Measurements from ENCODE around the gene CDH4.

CDH4 gene

DNA sequence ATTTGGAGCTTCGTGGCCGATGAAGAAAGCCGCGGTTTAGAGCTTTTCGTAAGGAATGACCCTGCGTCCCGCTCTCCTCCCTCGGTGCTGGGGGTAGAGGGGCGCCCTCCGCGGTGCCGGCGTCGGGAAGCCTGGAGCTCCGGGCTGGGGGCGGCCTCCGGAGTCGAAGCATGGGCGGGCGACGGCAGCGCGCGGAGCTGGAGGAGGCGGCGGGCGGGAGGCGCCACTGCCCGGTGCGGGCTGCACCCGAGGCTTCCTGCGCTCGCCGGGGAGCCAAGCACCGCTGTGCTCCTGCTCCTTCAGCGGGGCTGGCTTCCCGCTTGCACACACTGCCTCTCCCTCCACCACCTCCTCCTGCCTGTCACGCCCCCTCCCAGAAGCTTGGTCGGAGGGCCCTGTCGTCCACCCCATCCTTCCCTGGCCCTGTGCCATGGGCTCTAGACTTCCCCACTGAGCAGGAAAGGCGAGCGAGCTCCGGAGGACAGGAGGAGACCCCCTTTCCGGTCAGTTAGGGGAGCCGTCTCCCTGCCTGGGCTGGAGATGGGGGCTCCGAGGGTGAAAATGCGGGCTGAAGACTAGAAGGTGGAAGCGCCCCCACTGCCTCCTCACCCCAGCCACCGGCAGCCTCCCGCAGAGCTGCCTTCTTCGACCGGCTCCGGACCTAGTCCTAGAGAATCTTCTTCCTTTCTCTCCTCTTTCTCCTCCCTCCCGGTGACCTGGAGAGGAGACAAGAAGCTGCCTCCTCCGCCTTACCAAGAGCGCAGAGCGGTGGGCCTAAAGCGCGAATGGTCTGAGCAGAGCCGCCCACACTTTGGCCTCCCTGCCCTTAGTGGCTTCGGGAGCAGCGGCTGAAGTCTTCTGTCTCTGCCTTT, 1.8 kb downstream of the CDH4 start:
- TF ChIP-seq, protein P1, sequence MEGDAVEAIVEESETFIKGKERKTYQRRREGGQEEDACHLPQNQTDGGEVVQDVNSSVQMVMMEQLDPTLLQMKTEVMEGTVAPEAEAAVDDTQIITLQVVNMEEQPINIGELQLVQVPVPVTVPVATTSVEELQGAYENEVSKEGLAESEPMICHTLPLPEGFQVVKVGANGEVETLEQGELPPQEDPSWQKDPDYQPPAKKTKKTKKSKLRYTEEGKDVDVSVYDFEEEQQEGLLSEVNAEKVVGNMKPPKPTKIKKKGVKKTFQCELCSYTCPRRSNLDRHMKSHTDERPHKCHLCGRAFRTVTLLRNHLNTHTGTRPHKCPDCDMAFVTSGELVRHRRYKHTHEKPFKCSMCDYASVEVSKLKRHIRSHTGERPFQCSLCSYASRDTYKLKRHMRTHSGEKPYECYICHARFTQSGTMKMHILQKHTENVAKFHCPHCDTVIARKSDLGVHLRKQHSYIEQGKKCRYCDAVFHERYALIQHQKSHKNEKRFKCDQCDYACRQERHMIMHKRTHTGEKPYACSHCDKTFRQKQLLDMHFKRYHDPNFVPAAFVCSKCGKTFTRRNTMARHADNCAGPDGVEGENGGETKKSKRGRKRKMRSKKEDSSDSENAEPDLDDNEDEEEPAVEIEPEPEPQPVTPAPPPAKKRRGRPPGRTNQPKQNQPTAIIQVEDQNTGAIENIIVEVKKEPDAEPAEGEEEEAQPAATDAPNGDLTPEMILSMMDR (IDR thresholded peaks at IDR 0.05; ENCODE audit: insufficient read depth, low read length, missing control alignments), result no peak
- CTCF ChIA-PET, result interaction anchor here (1.0 to 6.9 kb wide), 17 partner anchors 8 to 1314 kb away, joined by 3 to 51 read pairs (median 4); partner anchors contain the start of genes FAM217B and PPP1R3D
- DNase-seq (ENCODE audit: low read depth, low spot score), result no peak
- peak overlapping the region; percentile 53 for H3K4me3 ChIP-seq (ENCODE audit: low read depth, low read length)
- POLR2A ChIA-PET, result interaction anchor here (0.6 to 1.2 kb wide), 2 partner anchors 26 to 68 kb away, joined by 3 to 4 read pairs; no protein-coding TSS in a partner anchor

DNA sequence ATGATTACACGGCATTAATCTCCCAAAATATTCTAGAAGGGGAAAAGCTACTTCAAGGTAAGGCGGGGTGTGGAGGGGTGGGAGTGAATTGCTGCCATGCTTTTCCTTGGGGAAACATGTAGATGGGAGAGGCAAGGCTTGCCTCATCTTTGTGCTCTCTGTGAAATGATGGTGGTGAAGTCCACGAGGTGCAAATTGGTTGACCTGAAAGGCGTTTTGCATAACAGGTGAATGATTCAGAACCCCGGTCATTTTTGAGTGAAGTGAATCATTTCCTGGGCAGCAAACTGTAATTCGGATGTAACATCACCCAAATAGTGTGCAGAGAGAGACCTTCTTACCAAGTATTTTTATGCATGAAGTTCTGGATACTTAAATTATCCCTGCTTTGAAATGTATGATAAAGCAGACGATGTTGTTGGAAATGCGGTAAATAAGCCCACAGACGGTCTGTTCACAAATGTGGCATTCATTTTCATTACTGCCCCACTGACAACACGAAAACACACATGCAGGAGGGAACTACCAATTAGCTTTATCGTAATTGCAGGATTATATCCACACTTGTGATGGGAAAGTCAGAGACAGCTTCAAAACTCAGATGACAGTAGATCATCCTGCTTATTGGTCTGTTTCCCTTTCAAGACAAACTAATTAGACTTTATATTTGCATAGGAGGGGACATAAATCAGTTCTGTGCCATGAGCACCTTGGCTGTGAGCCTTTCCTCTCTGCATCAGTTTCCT, 3.0 kb downstream of the CDH4 start:
- TF ChIP-seq, protein P1 (IDR thresholded peaks at IDR 0.05; ENCODE audit: insufficient read depth, low read length, missing control alignments), result no peak
- CTCF ChIA-PET, result interaction anchor here (2.3 to 6.9 kb wide), 2 partner anchors 7 to 1044 kb away, joined by 12 to 51 read pairs; no protein-coding TSS in a partner anchor
- no peak overlapping the region for H3K4me3 ChIP-seq (ENCODE audit: low read depth, low read length)
- no peak for DNase-seq (ENCODE audit: low read depth, low spot score)
- POLR2A ChIA-PET, result no interaction called here

DNA sequence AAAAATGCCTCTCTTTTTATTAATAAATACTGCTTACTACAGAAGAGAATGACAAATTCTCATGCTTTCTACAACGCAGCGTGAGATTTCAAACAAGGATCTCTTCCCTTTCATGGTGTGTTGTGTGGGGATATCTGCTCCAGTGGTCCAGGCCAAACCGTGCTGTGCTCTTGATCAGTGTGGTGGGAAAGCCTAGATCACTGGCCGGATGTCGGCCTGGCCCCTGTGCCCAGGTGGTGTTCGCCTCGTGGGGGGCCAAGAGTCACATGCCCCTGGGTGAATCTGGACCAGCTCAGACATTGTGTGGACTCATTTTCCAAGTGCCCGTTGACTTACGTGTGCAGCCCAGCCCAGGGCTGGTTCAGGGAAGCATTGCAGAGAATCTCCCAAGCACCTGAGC, 4.3 kb downstream of the CDH4 start:
- CTCF ChIA-PET, result interaction anchor here (1.1 kb wide), 1 partner anchor 27 kb away, joined by 4 read pairs; no protein-coding TSS in a partner anchor
- DNase-seq (ENCODE audit: low read depth, low spot score), result no peak
- TF ChIP-seq, protein P1 (IDR thresholded peaks at IDR 0.05; ENCODE audit: insufficient read depth, low read length, missing control alignments), result no peak
- no peak overlapping the region for H3K4me3 ChIP-seq (ENCODE audit: low read depth, low read length)
- POLR2A ChIA-PET, result no interaction called here

DNA sequence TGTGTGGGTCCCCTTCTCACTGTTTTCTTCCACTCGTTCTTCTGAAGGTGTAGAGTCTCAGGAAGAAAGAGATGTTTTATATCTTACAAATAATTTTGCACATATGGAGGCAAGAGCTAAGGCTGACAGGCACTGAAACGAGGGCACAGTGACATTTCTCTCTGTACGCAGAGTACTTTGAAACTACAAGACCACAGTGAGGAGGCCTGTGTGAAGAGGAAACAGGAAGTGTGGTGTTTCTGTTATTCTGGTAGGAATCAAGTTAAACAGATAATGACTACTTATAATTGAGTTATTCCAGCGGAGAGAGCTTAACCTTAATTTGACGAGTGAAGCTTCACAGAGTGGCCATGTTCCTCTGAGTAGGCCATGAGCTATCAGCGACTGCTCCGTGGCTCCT, 4.8 kb downstream of the CDH4 start:
- ChIA-PET CTCF (interaction anchor here (1.1 kb wide), 1 partner anchor 28 kb away, joined by 4 read pairs; no protein-coding TSS in a partner anchor), POLR2A (no interaction called here)
- TF ChIP-seq, protein P1 (IDR thresholded peaks at IDR 0.05; ENCODE audit: insufficient read depth, low read length, missing control alignments), result no peak
- no peak for DNase-seq (ENCODE audit: low read depth, low spot score)
- H3K4me3 ChIP-seq (ENCODE audit: low read depth, low read length), result no peak overlapping the region

DNA sequence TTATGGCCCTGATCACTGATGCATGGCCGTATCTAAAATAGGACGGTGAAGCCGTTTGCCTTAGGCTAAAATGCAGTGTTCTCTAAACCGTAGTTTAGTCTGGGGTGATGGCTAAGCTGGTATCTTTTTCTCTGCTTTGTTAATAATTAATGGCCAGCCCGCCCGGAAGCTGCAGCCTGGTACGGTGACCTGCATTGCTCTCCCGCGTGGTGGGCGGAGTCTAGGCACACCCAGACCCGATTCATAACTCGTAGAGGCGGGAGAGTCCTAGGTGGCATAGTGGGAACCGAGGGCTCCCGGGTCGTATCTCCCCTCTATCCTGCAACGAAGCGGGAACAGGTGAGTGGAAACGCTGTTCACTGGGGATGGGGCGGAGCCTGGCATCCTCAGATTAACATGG, 5.5 kb downstream of the CDH4 start:
- no peak overlapping the region for H3K4me3 ChIP-seq (ENCODE audit: low read depth, low read length)
- ChIA-PET CTCF (interaction anchor here (1.1 kb wide), 2 partner anchors 29 kb away, joined by 4 read pairs; no protein-coding TSS in a partner anchor), POLR2A (no interaction called here)
- TF ChIP-seq, protein P1 (IDR thresholded peaks at IDR 0.05; ENCODE audit: insufficient read depth, low read length, missing control alignments), result no peak
- no peak for DNase-seq (ENCODE audit: low read depth, low spot score)

DNA sequence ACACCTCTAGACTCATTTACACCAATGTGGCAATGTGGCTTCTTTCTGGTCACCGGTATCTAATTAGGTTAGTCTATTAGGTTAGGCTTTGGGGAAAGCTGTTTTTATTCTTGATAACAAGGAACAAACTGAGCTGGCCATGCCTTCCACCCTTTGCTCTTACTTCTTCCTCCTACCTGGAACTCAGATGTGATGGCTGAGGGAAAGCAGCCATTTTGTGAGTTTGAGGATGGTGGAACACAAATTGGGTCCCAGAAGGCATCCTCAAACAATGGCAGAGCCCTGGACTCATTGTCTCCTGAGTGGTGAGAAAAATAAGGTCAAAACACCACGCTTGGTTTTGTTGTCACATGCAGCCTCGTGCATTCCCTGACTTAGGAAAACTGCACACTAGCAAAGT, 7.7 kb downstream of the CDH4 start:
- no peak overlapping the region for H3K4me3 ChIP-seq (ENCODE audit: low read depth, low read length)
- ChIA-PET POLR2A (no interaction called here), CTCF (interaction anchor here (0.8 to 1.4 kb wide), 3 partner anchors 11 to 31 kb away, joined by 3 read pairs; no protein-coding TSS in a partner anchor)
- TF ChIP-seq, protein P1 (IDR thresholded peaks at IDR 0.05; ENCODE audit: insufficient read depth, low read length, missing control alignments), result no peak
- DNase-seq (ENCODE audit: low read depth, low spot score), result no peak

Measured in AG04449 (cell line).